NCI-H460 (cell line): ENCODE data around the gene KCNK17. TPM values are rescaled to one million over a fixed set of nuclear protein-coding genes. Genes with fewer than 3 reads are reported as not detected.

Source experiments
- DNase-seq: peaks from one replicate; pipeline ENCODE4 v3.0.0-alpha.2; 2016; ENCODE audit warnings: low read depth; ENCODE audit errors: extremely low read depth
- total RNA-seq: library from RNA; depleted of rRNA; stranded (reverse); fragments of >200 nt; shearing (Covaris generic); gene quantifications from 2 replicates; pipeline ENCODE4 v1.2.3, GENCODE V29; 2014

Gene KCNK17
- total RNA-seq, 1 experiment from 2014 or later = not detected

DNA sequence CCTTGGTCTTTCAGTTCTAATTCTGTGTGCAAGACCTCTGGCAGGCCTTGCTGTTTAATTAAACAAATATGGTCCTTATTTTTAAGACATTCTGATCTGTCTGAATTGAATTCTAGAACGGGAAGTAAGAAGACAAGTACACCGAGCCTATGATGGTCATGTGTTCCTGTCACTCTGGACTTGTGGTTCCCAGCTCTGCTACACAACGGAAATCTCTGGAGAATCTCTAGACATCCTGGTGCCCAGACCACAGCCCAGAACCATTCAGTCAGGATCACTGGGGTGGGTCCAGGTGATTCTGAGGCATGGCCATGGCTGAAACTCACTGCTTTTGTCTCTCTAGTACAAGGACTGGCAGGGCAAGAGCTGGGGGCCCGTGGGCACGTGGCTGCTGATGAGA, 24.2 kb upstream of the KCNK17 start:
- no peak for DNase-seq

GRCh38 chr6:39335780-39336545, 21.7 kb upstream of the KCNK17 start:
- DNase-seq = no peak

- no peak for DNase-seq
Observed at GRCh38 chr6:39333644-39334438, 19.6 kb upstream of the KCNK17 start.

- DNase-seq = no peak
Observed at GRCh38 chr6:39330476-39330875, 16.3 kb upstream of the KCNK17 start.

DNA sequence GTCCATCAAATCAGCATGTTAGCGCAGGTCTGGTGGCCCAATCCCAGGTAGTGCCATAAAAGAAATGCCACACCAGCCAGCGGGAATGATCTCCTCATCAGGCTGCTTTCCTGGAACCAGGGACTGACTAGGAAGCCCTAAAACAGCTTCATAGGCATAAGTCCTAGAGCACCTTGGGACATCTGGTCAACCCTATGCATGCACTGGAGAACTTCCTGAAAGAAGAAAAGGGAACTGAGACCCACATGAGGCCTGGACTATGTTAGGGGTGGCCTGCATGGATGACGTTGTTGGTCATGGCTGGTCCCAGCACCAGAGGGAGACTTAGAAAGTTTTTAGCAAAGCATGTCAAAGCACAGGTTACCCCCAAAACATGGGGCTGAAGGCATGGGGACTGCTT, 15.8 kb upstream of the KCNK17 start:
- DNase-seq = no peak

- DNase-seq = no peak
Observed at GRCh38 chr6:39328066-39328465, 13.8 kb upstream of the KCNK17 start.

GRCh38 chr6:39327507-39327906, 13.3 kb upstream of the KCNK17 start:
- DNase-seq = no peak

- DNase-seq = no peak
Observed at GRCh38 chr6:39322306-39322850, 8.2 kb upstream of the KCNK17 start, which contains the start of gene KCNK16. Gene KCNK16 (minus strand): TSS chr6:39322702. CDS start chr6:39322540, 162 bp downstream.

- no peak for DNase-seq
Observed at GRCh38 chr6:39321761-39322160, 7.5 kb upstream of the KCNK17 start.

DNA sequence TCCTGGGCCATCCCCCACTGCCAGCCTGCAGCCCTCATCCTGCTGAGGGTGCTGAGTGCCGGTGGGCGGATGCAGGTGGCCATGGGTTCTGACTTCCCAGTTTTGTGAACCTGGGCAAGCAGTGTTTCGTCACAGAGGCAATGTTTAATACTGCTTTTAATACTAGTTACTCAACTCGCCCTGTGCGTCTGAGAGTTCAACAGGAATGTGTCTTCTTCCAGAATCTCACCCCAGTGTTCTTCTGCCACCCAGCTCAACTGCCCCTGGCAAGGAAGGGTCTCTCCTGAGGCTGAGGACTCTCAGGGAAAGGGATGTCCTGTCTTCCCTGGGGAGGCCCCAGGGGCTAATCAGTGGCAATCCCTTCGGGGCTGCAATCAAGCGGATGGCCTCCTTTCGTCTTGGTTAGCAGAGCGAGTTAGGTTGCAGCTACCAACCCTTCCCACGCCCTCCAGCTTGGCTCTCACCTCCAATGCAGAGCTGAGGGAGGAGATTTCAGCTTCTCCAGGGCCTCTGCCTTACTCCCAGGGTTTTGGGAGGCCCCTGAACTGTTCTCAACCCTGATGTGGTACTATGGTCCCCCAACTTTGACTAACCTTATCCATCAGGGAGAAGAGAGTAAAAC, 6.3 kb upstream of the KCNK17 start:
- DNase-seq = no peak

- DNase-seq = no peak
Observed at GRCh38 chr6:39319621-39320362, 5.6 kb upstream of the KCNK17 start.

GRCh38 chr6:39317256-39317655, 3.0 kb upstream of the KCNK17 start:
- no peak for DNase-seq

GRCh38 chr6:39313526-39314272, 520 bp downstream of the KCNK17 start:
- no peak for DNase-seq

DNA sequence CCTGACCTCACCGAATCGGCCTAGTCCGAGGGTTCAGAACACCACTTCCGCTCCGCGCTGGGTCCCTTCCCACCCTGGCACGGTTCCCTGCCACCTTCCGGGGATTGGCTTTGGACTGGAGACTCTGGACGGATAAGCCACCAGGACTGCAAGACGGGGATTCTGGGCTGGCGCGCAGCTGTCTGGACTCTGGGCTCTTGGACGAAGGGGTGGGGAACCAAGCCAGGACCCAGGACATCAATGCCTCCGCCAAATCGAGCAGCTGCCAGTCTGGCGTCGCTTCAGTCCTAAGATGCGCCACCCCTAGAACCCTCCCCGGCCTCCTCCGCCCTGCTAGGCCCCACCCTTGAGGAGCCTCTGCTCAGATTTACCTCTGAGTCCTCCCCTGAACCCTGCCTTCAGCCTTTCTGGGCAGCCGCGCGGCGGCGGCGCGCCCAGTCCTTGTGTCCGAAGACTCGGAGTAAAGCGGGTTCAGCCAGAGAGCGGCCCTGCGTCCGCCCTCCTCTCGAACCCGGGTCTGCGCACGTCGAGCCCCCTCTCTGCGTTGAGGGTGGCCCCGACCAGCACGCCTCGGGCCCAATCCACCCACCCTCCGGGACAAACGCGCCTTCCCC, 1.2 kb downstream of the KCNK17 start:
- no peak for DNase-seq

- DNase-seq = no peak
Observed at GRCh38 chr6:39310542-39310941, 3.7 kb downstream of the KCNK17 start.

DNA sequence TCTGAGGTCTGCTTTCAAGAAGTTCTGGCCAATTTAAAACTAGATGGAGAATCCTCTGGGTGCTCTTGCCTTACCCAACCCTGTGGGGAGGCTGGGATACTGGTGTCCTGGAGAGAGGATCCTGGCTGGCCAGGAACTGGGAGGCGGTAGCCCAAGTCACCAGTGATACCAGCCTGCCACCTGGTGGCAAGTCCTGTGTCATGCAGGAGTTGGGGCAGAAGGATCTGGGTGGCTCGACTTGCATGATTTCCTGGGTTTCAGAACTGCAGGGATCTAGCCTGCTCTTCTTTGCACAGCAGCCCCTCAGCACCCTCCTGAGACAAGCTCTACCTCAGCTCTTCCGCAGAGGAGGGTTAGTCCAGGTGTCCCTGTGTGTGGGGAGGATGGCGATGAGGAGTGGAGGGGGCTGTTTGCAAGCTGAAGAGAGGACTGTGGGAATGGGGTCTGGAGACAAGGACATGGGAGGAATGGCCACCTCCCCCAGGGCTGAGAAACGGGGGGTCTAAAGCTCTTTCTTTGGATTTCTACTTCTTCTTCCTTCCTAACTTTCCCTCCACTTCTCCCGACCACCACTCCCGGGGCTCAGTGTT, 4.2 kb downstream of the KCNK17 start:
- peak; percentile 44 for DNase-seq

DNA sequence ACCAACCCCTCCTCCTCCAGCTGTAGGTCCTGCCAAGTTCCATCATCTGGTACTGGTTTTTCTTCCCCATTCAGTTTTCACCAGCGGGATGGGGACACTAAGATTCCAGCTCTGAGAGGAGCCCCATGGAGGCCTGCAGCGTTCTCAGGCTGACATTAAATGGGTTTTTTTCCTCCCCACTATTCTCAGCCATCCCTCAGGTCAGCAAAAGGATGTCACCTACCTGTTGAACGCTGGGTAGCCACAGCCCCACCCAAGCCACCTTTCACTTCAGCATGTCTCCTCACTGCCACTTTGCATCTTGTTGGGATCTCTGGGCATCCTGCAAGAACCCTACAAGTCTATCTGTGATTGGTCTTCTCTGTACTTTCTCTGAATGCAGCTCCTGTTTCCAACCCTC, 6.8 kb downstream of the KCNK17 start:
- DNase-seq = no peak

- no peak for DNase-seq
Observed at GRCh38 chr6:39304951-39305350, 9.3 kb downstream of the KCNK17 start.
